SK-N-SH (cell line): ENCODE results near the gene ZNF562. TPM values are rescaled to one million over a fixed set of nuclear protein-coding genes. Genes with fewer than 3 reads are reported as not detected.
"Not testable (repeated sequence)": the region's sequence is repeated elsewhere in the genome, so short reads cannot be mapped to it uniquely, and the experiment has no call there.

Source experiments
- CTCF ChIA-PET: fragments of 300-600, 350-600 bp; formaldehyde crosslinking; extraction: SDS; loops from one replicate; lab custom pipeline; 2021; lab: Yijun Ruan, JAX
- POLR2A ChIA-PET: fragments of 350-600 bp; sonication (Branson Sonifier 250); formaldehyde crosslinking; extraction: SDS; loops from one replicate; lab custom pipeline; 2020; ENCODE audit warnings: antibody characterized with exemption, inconsistent platforms; lab: Yijun Ruan, JAX
- DNase-seq: peaks from one replicate; pipeline ENCODE4 v3.0.0; 2012
- H2AFZ ChIP-seq: fragments of 200-600 bp; sonication (generic); 2 replicates; pipeline ENCODE4 v1.8.1; 2016; ENCODE audit warnings: antibody characterized with exemption, mild to moderate bottlenecking, low read depth
- H3F3A ChIP-seq: fragments of 200-600 bp; sonication (generic); replicated peaks from 2 replicates; pipeline ENCODE3; 2016; ENCODE audit warnings: antibody characterized with exemption, mild to moderate bottlenecking; ENCODE audit not compliant: insufficient read depth
- H3K27ac ChIP-seq, 2 experiments: fragments of 200-500 bp in 1 of 2; fragments of 200-600 bp in 1 of 2; sonication (Bioruptor generic) in 1 of 2; sonication (generic), shearing (Covaris generic) in 1 of 2; 2 replicates each; pipeline versions ENCODE4 v1.5.1 to v1.6.1; 2014 to 2016; ENCODE audit warnings: low read depth in 2 of 2, inconsistent platforms in 1 of 2, low read length in 1 of 2, mild to moderate bottlenecking in 1 of 2, mixed read lengths in 1 of 2
- H3K27me3 ChIP-seq: fragments of 200-600 bp; sonication (generic), shearing (Covaris generic); 2 replicates; pipeline ENCODE4 v1.6.1; 2016; ENCODE audit warnings: mixed run types; ENCODE audit not compliant: insufficient read depth
- H3K36me3 ChIP-seq, 2 experiments: fragments of 200-500 bp in 1 of 2; fragments of 200-600 bp in 1 of 2; sonication (Bioruptor generic) in 1 of 2; sonication (generic) in 1 of 2; replicated peaks in 1 of 2; 2 replicates each; pipeline versions ENCODE3 to v1.5.1; 2014 to 2016; ENCODE audit warnings: low read length in 1 of 2, mild to moderate bottlenecking in 1 of 2; ENCODE audit not compliant: insufficient read depth in 2 of 2, control insufficient read depth in 1 of 2
- H3K4me1 ChIP-seq, 2 experiments: fragments of 200-500 bp in 1 of 2; fragments of 200-600 bp in 1 of 2; sonication (Bioruptor generic) in 1 of 2; sonication (generic), shearing (Covaris generic) in 1 of 2; 2 replicates each; pipeline versions ENCODE4 v1.5.1 to v1.6.1; 2014 to 2016; ENCODE audit warnings: low read depth in 1 of 2, low read length in 1 of 2, mixed run types in 1 of 2; ENCODE audit not compliant: insufficient read depth in 2 of 2, control insufficient read depth in 1 of 2
- H3K4me2 ChIP-seq: fragments of 200-600 bp; sonication (generic), shearing (Covaris generic); 2 replicates; pipeline ENCODE4 v1.6.1; 2017; ENCODE audit warnings: mixed run types
- H3K4me3 ChIP-seq, 2 experiments: fragments of 200-500 bp in 1 of 2; fragments of 200-600 bp in 1 of 2; sonication (Bioruptor generic) in 1 of 2; sonication (generic), shearing (Covaris generic) in 1 of 2; 2 replicates each; pipeline versions ENCODE4 v1.5.1 to v1.8.1; 2014 to 2016; ENCODE audit warnings: low read depth in 2 of 2, inconsistent platforms in 1 of 2, low read length in 1 of 2, mild to moderate bottlenecking in 1 of 2, mixed read lengths in 1 of 2, moderate library complexity in 1 of 2
- H3K79me2 ChIP-seq: fragments of 200-600 bp; sonication (generic); 2 replicates; pipeline ENCODE4 v1.8.1; 2017; ENCODE audit warnings: mild to moderate bottlenecking; ENCODE audit not compliant: insufficient read depth
- H3K9ac ChIP-seq: fragments of 200-600 bp; sonication (generic); 2 replicates; pipeline ENCODE4 v1.6.1; 2017; ENCODE audit warnings: mixed run types
- H3K9me2 ChIP-seq: fragments of 200-600 bp; sonication (generic); 2 replicates; pipeline ENCODE4 v1.6.1; 2017; ENCODE audit warnings: mixed run types
- H3K9me3 ChIP-seq: fragments of 200-600 bp; sonication (generic); 2 replicates; pipeline ENCODE4 v1.6.1; 2017; ENCODE audit warnings: mixed run types, mild to moderate bottlenecking, moderate library complexity
- H4K20me1 ChIP-seq: fragments of 200-600 bp; sonication (generic); 2 replicates; pipeline ENCODE4 v1.6.1; 2017; ENCODE audit warnings: mild to moderate bottlenecking, mixed run types; ENCODE audit not compliant: insufficient read depth
- CHD2 ChIP-seq: fragments of 150-350 bp; IDR thresholded peaks from 2 replicates; pipeline ENCODE4 v1.6.1; 2018; ENCODE audit warnings: low read length; ENCODE audit not compliant: partially characterized antibody
- ELF1 ChIP-seq: IDR thresholded peaks from 2 replicates; pipeline ENCODE4 v1.4.0; 2012
- EP300 ChIP-seq, 2 experiments: IDR thresholded peaks; 2 replicates each; pipeline versions ENCODE4 v1.4.0 to v1.6.1; 2012; ENCODE audit warnings: borderline replicate concordance in 1 of 2, low read depth in 1 of 2, low read length in 1 of 2
- EZH2phosphoT487 ChIP-seq: fragments of 200-600 bp; sonication (generic); IDR thresholded peaks from 2 replicates; pipeline ENCODE4 v1.6.1; 2017; ENCODE audit warnings: low read depth, mixed run types, mild to moderate bottlenecking, antibody characterized with exemption, moderate library complexity, borderline replicate concordance
- FOSL2 ChIP-seq: IDR thresholded peaks from 2 replicates; pipeline ENCODE4 v1.4.0; 2012; ENCODE audit warnings: low read depth, mild to moderate bottlenecking, moderate library complexity, borderline replicate concordance
- FOXJ3 ChIP-seq: sonication (generic); formaldehyde crosslinking; IDR thresholded peaks from 2 replicates; pipeline ENCODE4 v1.5.1; 2020; ENCODE audit warnings: mild to moderate bottlenecking, missing genetic modification reagents
- FOXM1 ChIP-seq: IDR thresholded peaks from 2 replicates; pipeline ENCODE4 v1.4.0; 2012; ENCODE audit warnings: low read depth, mild to moderate bottlenecking
- GABPA ChIP-seq: IDR thresholded peaks from 2 replicates; pipeline ENCODE4 v1.4.0; 2012; ENCODE audit warnings: low read depth, mild to moderate bottlenecking
- JUND ChIP-seq: IDR thresholded peaks from 2 replicates; pipeline ENCODE4 v1.4.0; 2012
- MAX ChIP-seq: IDR thresholded peaks from 2 replicates; pipeline ENCODE4 v1.4.0; 2012; ENCODE audit warnings: low read depth
- MEF2A ChIP-seq: IDR thresholded peaks from 2 replicates; pipeline ENCODE4 v1.4.0; 2012; ENCODE audit warnings: low read depth, borderline replicate concordance
- NFIC ChIP-seq: IDR thresholded peaks from 2 replicates; pipeline ENCODE4 v1.4.0; 2012; ENCODE audit warnings: borderline replicate concordance
- PBX3 ChIP-seq: IDR thresholded peaks from 2 replicates; pipeline ENCODE4; 2012
- TAF1 ChIP-seq: IDR thresholded peaks from 2 replicates; pipeline ENCODE4 v1.6.1; 2012; ENCODE audit warnings: low read depth, mild to moderate bottlenecking, low read length, moderate library complexity, borderline replicate concordance
- TEAD4 ChIP-seq: IDR thresholded peaks from 2 replicates; pipeline ENCODE4 v1.4.0; 2012; ENCODE audit warnings: mild to moderate bottlenecking, borderline replicate concordance; ENCODE audit not compliant: insufficient read depth
- USF2 ChIP-seq: fragments of 150-350 bp; IDR thresholded peaks from 2 replicates; pipeline ENCODE4 v1.6.1; 2017; ENCODE audit warnings: antibody characterized with exemption, low read length, low read depth, borderline replicate concordance
- YY1 ChIP-seq: IDR thresholded peaks from 2 replicates; pipeline ENCODE4 v1.4.0; 2012; ENCODE audit warnings: low read depth, mild to moderate bottlenecking
- ZBTB33 ChIP-seq: IDR thresholded peaks from 2 replicates; pipeline ENCODE4 v1.4.0; 2012; ENCODE audit warnings: low read depth, borderline replicate concordance
- WGBS: methylation state at CpG from one replicate; pipeline ENCODE4 v1.1.6; 2017; ENCODE audit warnings: low lambda C conversion rate; 5-methylcytosine and 5-hydroxymethylcytosine counted together
- polyA plus RNA-seq, 3 experiments: library from polyadenylated mRNA; depleted of rRNA; stranded (reverse); fragments of >200 nt; gene quantifications; 2 replicates each; pipeline ENCODE4 v1.2.3, GENCODE V29; 2012

Gene ZNF562
- polyA plus RNA-seq, 1 of the 3 experiments (the other 2 are of a cell fraction) = 3.1 TPM

- TF ChIP-seq MAX (no peak), ZBTB33 (no peak), EZH2phosphoT487 (no peak), ELF1 (no peak), FOXM1 (no peak), TAF1 (no peak), EP300 (IDR thresholded peaks at IDR 0.05; ENCODE audit: borderline replicate concordance in 1 of 2, low read depth in 1 of 2, low read length in 1 of 2) (no peak), YY1 (no peak), FOXJ3 (CRISPR knock-in tag) (no peak)
- TF ChIP-seq, all 33 proteins: peak for 0
These were observed 7.0 kb downstream of the ZNF562 start (continued) for GRCh38 chr19:9667898-9668297.

- no peak overlapping the region for H3K27ac ChIP-seq
- H3K27me3 ChIP-seq = no peaks in the 10 kb centered on the region
- POLR2A ChIA-PET = no interaction called here
- peaks cover 59% of the 10 kb centered on the region; the same call in 1 of the 2 replicates for H3K79me2 ChIP-seq
- no peaks in the 10 kb centered on the region for H3K9me3 ChIP-seq
- no peak for DNase-seq
- no peak overlapping the region for H3K4me2 ChIP-seq
- H3K9ac ChIP-seq = no peak overlapping the region
- no peaks in the 10 kb centered on the region for H4K20me1 ChIP-seq
- H3K4me1 ChIP-seq = no peaks in the 10 kb centered on the region
- H2AFZ ChIP-seq = no peak overlapping the region
- TF ChIP-seq FOSL2 (no peak), TEAD4 (no peak), USF2 (no peak), GABPA (no peak), NFIC (no peak), PBX3 (no peak), MEF2A (no peak), JUND (no peak), CHD2 (no peak), MAX (no peak), EZH2phosphoT487 (no peak)
- 97% methylated on average over 2 of the region's 2 CpGs for WGBS
- H3F3A ChIP-seq = no peaks in the 10 kb centered on the region
- CTCF ChIA-PET = interaction anchor here (1.2 kb wide), 1 partner anchor 33 kb away, joined by 3 read pairs; no protein-coding TSS in a partner anchor
- H3K9me2 ChIP-seq = no peaks in the 10 kb centered on the region
- H3K4me3 ChIP-seq = no peak overlapping the region
- peaks cover 15 to 52% of the 10 kb centered on the region in 2 experiments for H3K36me3 ChIP-seq
These were observed 16.1 kb downstream of the ZNF562 start for GRCh38 chr19:9658769-9659168.

- DNase-seq, H3K27ac ChIP-seq, H3F3A ChIP-seq, H3K9me2 ChIP-seq, H3K9me3 ChIP-seq, H3K4me1 ChIP-seq, H3K4me3 ChIP-seq, H4K20me1 ChIP-seq, H3K9ac ChIP-seq, POLR2A ChIA-PET, H3K4me2 ChIP-seq, H2AFZ ChIP-seq, H3K27me3 ChIP-seq: not testable (repeated sequence)
- peaks cover 30% of the 10 kb centered on the region; the same call in 1 of the 2 replicates for H3K79me2 ChIP-seq
- peaks cover 37 to 84% of the 10 kb centered on the region in 2 experiments for H3K36me3 ChIP-seq
- CTCF ChIA-PET = interaction anchor here (0.7 kb wide), 1 partner anchor 35 kb away, joined by 3 read pairs; no protein-coding TSS in a partner anchor
- 98% methylated on average over 5 of the region's 5 CpGs for WGBS
These were observed 21.8 kb downstream of the ZNF562 start for GRCh38 chr19:9653066-9653555.
